Stimulated activated CD8-positive, alpha-beta memory T cell treated with anti-CD3 and anti-CD28 coated beads, Interleukin-12 subunit alpha, Interleukin-12 subunit beta, amount 100 ng/mL, for 24 hours (primary cell): ENCODE measurements around the gene CCDC38.

Experiments
- DNase-seq: peaks from one replicate; pipeline ENCODE4 v3.0.0-alpha.2; 2020; ENCODE audit errors: extremely low read depth

CCDC38 gene

GRCh38 chr12:95836630-95837239, 105.7 kb downstream of the CCDC38 start:
- DNase-seq = no peak

DNA sequence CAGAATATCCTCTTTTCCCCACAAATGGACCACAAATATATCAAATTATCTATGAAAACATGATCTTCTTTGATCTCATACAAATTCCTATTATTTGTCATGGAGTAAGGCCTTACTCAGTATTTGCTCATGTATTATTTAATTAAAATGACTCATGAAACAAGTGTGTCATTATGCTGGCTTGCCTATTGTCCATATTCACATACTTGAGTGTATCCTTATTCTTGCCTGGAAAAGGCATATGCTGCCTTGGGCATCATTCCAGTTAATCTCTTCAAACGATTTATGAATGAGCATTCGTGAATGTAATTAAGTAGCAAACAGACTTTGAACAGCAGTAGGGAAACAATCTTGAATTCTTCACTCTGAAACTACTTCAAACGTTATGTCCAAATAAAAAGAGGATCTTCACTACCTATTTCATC, 106.2 kb downstream of the CCDC38 start:
- DNase-seq = no peak

- DNase-seq = no peak
Measured at GRCh38 chr12:95834572-95834971, 107.8 kb downstream of the CCDC38 start.

DNA sequence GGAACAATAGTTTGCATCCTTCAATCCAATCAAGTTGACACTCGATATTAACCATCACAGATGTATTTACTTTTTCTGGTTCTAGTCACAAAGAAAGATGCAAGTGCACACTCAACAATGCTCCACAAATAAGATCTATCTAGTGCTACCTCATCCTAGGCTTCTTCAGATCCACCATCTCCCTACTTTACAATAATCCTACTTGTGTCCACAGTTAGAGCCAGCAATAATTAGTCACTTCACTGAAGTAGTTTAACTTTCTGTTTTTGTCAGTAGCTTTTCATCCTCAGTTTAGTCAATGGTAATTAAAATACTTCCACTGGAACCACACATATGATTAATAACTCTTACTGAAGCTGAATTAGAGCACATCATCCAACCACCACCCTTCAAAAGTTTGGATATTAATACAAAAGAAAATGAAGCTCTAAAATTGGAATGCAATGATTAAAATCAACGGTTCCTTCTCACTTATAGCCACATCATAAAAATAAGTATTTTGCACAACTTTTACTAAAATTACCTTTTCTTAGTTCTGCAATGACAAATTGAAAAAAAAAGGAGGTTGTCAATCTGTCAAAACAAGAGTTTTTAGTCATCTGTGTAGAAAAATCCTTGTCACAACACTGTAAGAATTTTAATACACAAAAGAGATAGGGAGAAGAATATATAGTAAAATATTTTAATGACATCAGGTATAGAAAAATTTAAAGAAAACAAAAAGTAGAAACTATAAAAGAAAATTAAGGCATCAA, 111.9 kb downstream of the CCDC38 start:
- no peak for DNase-seq

DNA sequence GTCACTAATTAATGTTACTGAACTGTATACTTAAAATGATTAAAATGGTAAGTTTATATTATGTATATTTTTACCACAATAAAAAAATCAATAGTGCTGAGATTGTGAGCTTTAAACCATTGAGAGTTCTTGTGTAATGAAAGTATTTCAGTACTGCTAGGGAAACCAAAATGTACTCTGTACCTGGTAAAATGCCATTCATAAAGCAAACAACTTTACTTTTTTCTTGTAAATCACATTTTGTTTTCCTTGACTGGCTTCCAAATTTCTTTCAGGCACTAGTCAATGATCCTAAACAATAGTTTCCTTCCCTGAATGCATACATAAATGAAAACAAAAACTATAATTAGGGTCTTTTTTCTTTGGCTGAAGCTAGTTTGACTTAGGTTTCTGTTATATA, 113.0 kb downstream of the CCDC38 start:
- DNase-seq = no peak

DNA sequence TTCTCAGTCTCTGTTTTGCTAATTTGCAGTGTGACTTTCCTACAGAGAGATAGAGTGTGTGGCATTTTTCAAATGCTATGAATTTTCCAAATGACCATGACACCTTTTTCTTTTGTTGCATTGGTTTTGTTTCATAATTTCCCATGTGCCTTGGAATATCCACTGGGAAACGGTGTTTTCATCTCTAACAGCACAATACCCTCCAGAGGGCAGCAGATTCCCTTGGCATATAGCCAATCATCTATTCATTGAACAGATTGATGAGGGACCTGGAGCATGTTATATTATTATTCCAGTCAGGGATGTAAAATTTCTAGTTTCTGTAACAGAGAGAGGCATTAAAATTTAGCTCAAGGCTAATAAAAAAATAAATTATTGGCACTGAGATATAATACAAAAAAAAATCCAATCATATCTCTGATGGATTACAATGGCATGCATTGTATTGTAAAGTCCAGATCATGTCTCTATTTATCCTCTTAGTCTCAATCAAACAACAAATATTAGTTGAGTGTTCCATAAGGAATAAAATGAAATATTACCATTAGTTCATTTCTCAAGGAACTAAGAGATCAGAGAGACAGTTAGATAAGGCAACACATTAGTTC, 122.2 kb downstream of the CCDC38 start:
- DNase-seq = no peak
